Smooth muscle cell (in vitro differentiated cells): ENCODE results near the gene ITPR3. TPM values are rescaled to one million over a fixed set of nuclear protein-coding genes. Genes with fewer than 3 reads are reported as not detected.
"Not testable (repeated sequence)": the region's sequence is repeated elsewhere in the genome, so short reads cannot be mapped to it uniquely, and the experiment has no call there.

Experiments
- DNase-seq: peaks from one replicate; lab custom pipeline; 2025; ENCODE audit not compliant: unreplicated experiment; lab: John Stamatoyannopoulos, UW
- H2AFZ ChIP-seq: fragments of 200-600 bp; sonication (generic); 2 replicates; pipeline ENCODE4 v1.6.0; 2016; ENCODE audit warnings: antibody characterized with exemption, low read depth, mild to moderate bottlenecking
- H3F3A ChIP-seq: fragments of 200-600 bp; sonication (generic); 2 replicates; pipeline ENCODE4 v1.6.0; 2017; ENCODE audit warnings: antibody characterized with exemption, low read depth
- H3K27ac ChIP-seq: fragments of 200-600 bp; sonication (generic); 2 replicates; pipeline ENCODE4 v1.5.1; 2016; ENCODE audit warnings: low read depth, mild to moderate bottlenecking
- H3K27me3 ChIP-seq: fragments of 200-600 bp; sonication (generic); 2 replicates; pipeline ENCODE4 v1.6.1; 2016; ENCODE audit warnings: low read depth, mild to moderate bottlenecking
- H3K36me3 ChIP-seq: fragments of 200-600 bp; sonication (generic); 2 replicates; pipeline ENCODE4 v1.5.1; 2016; ENCODE audit warnings: low read depth
- H3K4me1 ChIP-seq: fragments of 200-600 bp; sonication (generic); 2 replicates; pipeline ENCODE4 v1.5.1; 2016; ENCODE audit warnings: low read depth
- H3K4me2 ChIP-seq: fragments of 200-600 bp; sonication (generic); 2 replicates; pipeline ENCODE4 v1.6.0; 2016; ENCODE audit warnings: mild to moderate bottlenecking
- H3K4me3 ChIP-seq: fragments of 200-600 bp; sonication (generic); 2 replicates; pipeline ENCODE4 v1.5.1; 2016; ENCODE audit warnings: mild to moderate bottlenecking
- H3K79me2 ChIP-seq: fragments of 200-600 bp; sonication (generic); 2 replicates; pipeline ENCODE4 v1.6.0; 2016; ENCODE audit warnings: low read depth, mild to moderate bottlenecking
- H3K9ac ChIP-seq: fragments of 200-600 bp; sonication (generic); 2 replicates; pipeline ENCODE4 v1.6.0; 2016; ENCODE audit warnings: low read depth
- H3K9me3 ChIP-seq: fragments of 200-600 bp; sonication (generic); replicated peaks from 2 replicates; pipeline ENCODE4 v1.5.1; 2016; ENCODE audit warnings: low read depth
- H4K20me1 ChIP-seq: fragments of 200-600 bp; sonication (generic); 2 replicates; pipeline ENCODE4 v1.6.0; 2016; ENCODE audit warnings: low read depth
- CTCF ChIP-seq: fragments of 200-600 bp; sonication (generic); IDR thresholded peaks from 2 replicates; pipeline ENCODE4 v1.5.1; 2017; ENCODE audit warnings: borderline replicate concordance, mild to moderate bottlenecking, antibody characterized with exemption; ENCODE audit not compliant: insufficient read depth, poor library complexity, severe bottlenecking
- WGBS: methylation state at CpG from one replicate; pipeline ENCODE4 v1.1.7; 2016; ENCODE audit warnings: low lambda C conversion rate; 5-methylcytosine and 5-hydroxymethylcytosine counted together
- polyA plus RNA-seq: library from polyadenylated mRNA; unstranded; fragments of >200 nt; fragmentation: Nextera tagmentation; extraction: Ambion mirVana; gene quantifications from 2 replicates; pipeline ENCODE4 v1.2.1, GENCODE V29; 2016
- total RNA-seq: library from RNA; depleted of rRNA; stranded (reverse); fragments of >200 nt; gene quantifications from 2 replicates; pipeline ENCODE4 v1.2.3, GENCODE V29; 2014

ITPR3 gene
- total and polyA plus RNA-seq, 2 experiments from 2014 or later = 2.0 to 7.4 TPM

GRCh38 chr6:33595001-33595846 is 25.9 kb upstream of the ITPR3 start:
- Histone ChIP-seq H4K20me1 (no peaks in the 10 kb centered on the region), H3K79me2 (no peaks in the 10 kb centered on the region), H3K9me3 (no peaks in the 10 kb centered on the region), H3K27ac (no peak overlapping the region), H2AFZ (no peak overlapping the region), H3K27me3 (no peaks in the 10 kb centered on the region), H3K36me3 (no peaks in the 10 kb centered on the region), H3K9ac (no peak overlapping the region), H3K4me1 (peaks cover 4% of the 10 kb centered on the region), H3K4me2 (no peak overlapping the region), H3F3A (no peaks in the 10 kb centered on the region), H3K4me3 (no peak overlapping the region)
- no peak for DNase-seq
- TF ChIP-seq CTCF = no peak
- 92% methylated on average over 18 of the region's 18 CpGs for WGBS

- not testable (repeated sequence) for H3K4me1 ChIP-seq, H3K36me3 ChIP-seq, H3K4me2 ChIP-seq, H3K9ac ChIP-seq, H2AFZ ChIP-seq, DNase-seq, H3K27ac ChIP-seq, H3K9me3 ChIP-seq, H3K79me2 ChIP-seq, H3K27me3 ChIP-seq, H3K4me3 ChIP-seq, H4K20me1 ChIP-seq, H3F3A ChIP-seq
- 95% methylated on average over 5 of the region's 5 CpGs for WGBS
Measured at GRCh38 chr6:33596894-33597293, 24.2 kb upstream of the ITPR3 start.

GRCh38 chr6:33597551-33598322 is 23.4 kb upstream of the ITPR3 start:
- H3K9ac ChIP-seq = no peak overlapping the region

More at GRCh38 chr6:33597551-33598322, 23.4 kb upstream of the ITPR3 start:
- Histone ChIP-seq H3K9me3 (no peaks in the 10 kb centered on the region), H3K4me3 (no peak overlapping the region), H2AFZ (no peak overlapping the region), H4K20me1 (no peaks in the 10 kb centered on the region), H3K27me3 (no peaks in the 10 kb centered on the region), H3K27ac (no peak overlapping the region), H3F3A (no peaks in the 10 kb centered on the region), H3K36me3 (no peaks in the 10 kb centered on the region), H3K4me2 (no peak overlapping the region), H3K4me1 (no peaks in the 10 kb centered on the region), H3K79me2 (no peaks in the 10 kb centered on the region)
- DNase-seq = no peak
- TF ChIP-seq CTCF = no peak
- 98% methylated on average over 4 of the region's 4 CpGs for WGBS
